Smooth muscle cell (in vitro differentiated cells): ENCODE measurements around the gene LGALS4. TPM values are rescaled to one million over a fixed set of nuclear protein-coding genes. Genes with fewer than 3 reads are reported as not detected.

ENCODE experiments used
- DNase-seq: peaks from one replicate; lab custom pipeline; 2025; ENCODE audit not compliant: unreplicated experiment; lab: John Stamatoyannopoulos, UW
- H2AFZ ChIP-seq: fragments of 200-600 bp; sonication (generic); 2 replicates; pipeline ENCODE4 v1.6.0; 2016; ENCODE audit warnings: antibody characterized with exemption, low read depth, mild to moderate bottlenecking
- H3F3A ChIP-seq: fragments of 200-600 bp; sonication (generic); 2 replicates; pipeline ENCODE4 v1.6.0; 2017; ENCODE audit warnings: antibody characterized with exemption, low read depth
- H3K27ac ChIP-seq: fragments of 200-600 bp; sonication (generic); 2 replicates; pipeline ENCODE4 v1.5.1; 2016; ENCODE audit warnings: low read depth, mild to moderate bottlenecking
- H3K27me3 ChIP-seq: fragments of 200-600 bp; sonication (generic); 2 replicates; pipeline ENCODE4 v1.6.1; 2016; ENCODE audit warnings: low read depth, mild to moderate bottlenecking
- H3K36me3 ChIP-seq: fragments of 200-600 bp; sonication (generic); 2 replicates; pipeline ENCODE4 v1.5.1; 2016; ENCODE audit warnings: low read depth
- H3K4me1 ChIP-seq: fragments of 200-600 bp; sonication (generic); 2 replicates; pipeline ENCODE4 v1.5.1; 2016; ENCODE audit warnings: low read depth
- H3K4me2 ChIP-seq: fragments of 200-600 bp; sonication (generic); 2 replicates; pipeline ENCODE4 v1.6.0; 2016; ENCODE audit warnings: mild to moderate bottlenecking
- H3K4me3 ChIP-seq: fragments of 200-600 bp; sonication (generic); 2 replicates; pipeline ENCODE4 v1.5.1; 2016; ENCODE audit warnings: mild to moderate bottlenecking
- H3K79me2 ChIP-seq: fragments of 200-600 bp; sonication (generic); 2 replicates; pipeline ENCODE4 v1.6.0; 2016; ENCODE audit warnings: low read depth, mild to moderate bottlenecking
- H3K9ac ChIP-seq: fragments of 200-600 bp; sonication (generic); 2 replicates; pipeline ENCODE4 v1.6.0; 2016; ENCODE audit warnings: low read depth
- H3K9me3 ChIP-seq: fragments of 200-600 bp; sonication (generic); replicated peaks from 2 replicates; pipeline ENCODE4 v1.5.1; 2016; ENCODE audit warnings: low read depth
- H4K20me1 ChIP-seq: fragments of 200-600 bp; sonication (generic); 2 replicates; pipeline ENCODE4 v1.6.0; 2016; ENCODE audit warnings: low read depth
- CTCF ChIP-seq: fragments of 200-600 bp; sonication (generic); IDR thresholded peaks from 2 replicates; pipeline ENCODE4 v1.5.1; 2017; ENCODE audit warnings: borderline replicate concordance, mild to moderate bottlenecking, antibody characterized with exemption; ENCODE audit not compliant: insufficient read depth, poor library complexity, severe bottlenecking
- WGBS: methylation state at CpG from one replicate; pipeline ENCODE4 v1.1.7; 2016; ENCODE audit warnings: low lambda C conversion rate; 5-methylcytosine and 5-hydroxymethylcytosine counted together
- polyA plus RNA-seq: library from polyadenylated mRNA; unstranded; fragments of >200 nt; fragmentation: Nextera tagmentation; extraction: Ambion mirVana; gene quantifications from 2 replicates; pipeline ENCODE4 v1.2.1, GENCODE V29; 2016
- total RNA-seq: library from RNA; depleted of rRNA; stranded (reverse); fragments of >200 nt; gene quantifications from 2 replicates; pipeline ENCODE4 v1.2.3, GENCODE V29; 2014

Gene LGALS4
- total and polyA plus RNA-seq, 2 experiments from 2014 or later, result 2.4 TPM; not detected in 1

- 0% methylated on average over 36 of the region's 76 CpGs for WGBS
- no peak overlapping the region for H2AFZ ChIP-seq
Measured at GRCh38 chr19:38849147-38849859, 36.6 kb upstream of the LGALS4 start.

GRCh38 chr19:38848299-38849146 is 35.8 kb upstream of the LGALS4 start:
- Histone ChIP-seq H3K27ac (peak overlapping the region; percentile 100), H3K4me3 (peak overlapping the region; percentile 98), H3K36me3 (peaks cover 24% of the 10 kb centered on the region), H2AFZ (no peak overlapping the region), H3K9ac (peak overlapping the region; percentile 99), H3K27me3 (no peaks in the 10 kb centered on the region), H4K20me1 (peaks cover 57% of the 10 kb centered on the region), H3K79me2 (peaks cover 55% of the 10 kb centered on the region), H3F3A (peaks cover 25% of the 10 kb centered on the region), H3K4me2 (peak overlapping the region; percentile 95), H3K9me3 (no peaks in the 10 kb centered on the region), H3K4me1 (peaks cover 16% of the 10 kb centered on the region)
- DNase-seq, result no peak
- WGBS, result 19% methylated on average over 22 of the region's 22 CpGs
- no peak for TF ChIP-seq CTCF

More at GRCh38 chr19:38849147-38849859, 36.6 kb upstream of the LGALS4 start:
- Histone ChIP-seq H3K4me1 (peaks cover 16% of the 10 kb centered on the region), H3F3A (peaks cover 21% of the 10 kb centered on the region), H4K20me1 (peaks cover 49% of the 10 kb centered on the region), H3K4me2 (peak overlapping the region; percentile 95), H3K79me2 (peaks cover 47% of the 10 kb centered on the region), H3K4me3 (peak overlapping the region; percentile 98), H3K27me3 (no peaks in the 10 kb centered on the region), H3K36me3 (peaks cover 21% of the 10 kb centered on the region), H3K9me3 (no peaks in the 10 kb centered on the region), H3K27ac (peak overlapping the region; percentile 100), H3K9ac (peak overlapping the region; percentile 99)
- TF ChIP-seq CTCF, result no peak
- DNase-seq, result peak; percentile 96

GRCh38 chr19:38846097-38846496 is 33.4 kb upstream of the LGALS4 start:
- Histone ChIP-seq H4K20me1 (peaks cover 81% of the 10 kb centered on the region), H3K4me1 (peaks cover 11% of the 10 kb centered on the region), H3F3A (peaks cover 35% of the 10 kb centered on the region), H3K27me3 (no peaks in the 10 kb centered on the region), H3K4me3 (no peak overlapping the region), H3K9ac (no peak overlapping the region), H3K4me2 (no peak overlapping the region), H3K27ac (no peak overlapping the region), H3K36me3 (peaks cover 38% of the 10 kb centered on the region), H3K9me3 (no peaks in the 10 kb centered on the region), H3K79me2 (peaks cover 79% of the 10 kb centered on the region), H2AFZ (no peak overlapping the region)
- 93% methylated on average over 2 of the region's 2 CpGs for WGBS
- DNase-seq, result no peak
- no peak for TF ChIP-seq CTCF
